ENCODE data around the gene PRKACB.

GRCh38 chr1:84208935-84209334 lies 64.9 kb downstream of the PRKACB start:
- TF ChIP-seq CTCF (IDR thresholded peaks at IDR 0.05): no peak
- no peak for TF ChIP-seq POLR2A (IDR thresholded peaks at IDR 0.05)
